ENCODE data around the gene RAB11FIP4. TPM values are rescaled to one million over a fixed set of nuclear protein-coding genes. Genes with fewer than 3 reads are reported as not detected.

RAB11FIP4 gene
- total RNA-seq, 4 donors from 2014 or later = 9.9 to 23.6 (median 16.1) TPM

DNA sequence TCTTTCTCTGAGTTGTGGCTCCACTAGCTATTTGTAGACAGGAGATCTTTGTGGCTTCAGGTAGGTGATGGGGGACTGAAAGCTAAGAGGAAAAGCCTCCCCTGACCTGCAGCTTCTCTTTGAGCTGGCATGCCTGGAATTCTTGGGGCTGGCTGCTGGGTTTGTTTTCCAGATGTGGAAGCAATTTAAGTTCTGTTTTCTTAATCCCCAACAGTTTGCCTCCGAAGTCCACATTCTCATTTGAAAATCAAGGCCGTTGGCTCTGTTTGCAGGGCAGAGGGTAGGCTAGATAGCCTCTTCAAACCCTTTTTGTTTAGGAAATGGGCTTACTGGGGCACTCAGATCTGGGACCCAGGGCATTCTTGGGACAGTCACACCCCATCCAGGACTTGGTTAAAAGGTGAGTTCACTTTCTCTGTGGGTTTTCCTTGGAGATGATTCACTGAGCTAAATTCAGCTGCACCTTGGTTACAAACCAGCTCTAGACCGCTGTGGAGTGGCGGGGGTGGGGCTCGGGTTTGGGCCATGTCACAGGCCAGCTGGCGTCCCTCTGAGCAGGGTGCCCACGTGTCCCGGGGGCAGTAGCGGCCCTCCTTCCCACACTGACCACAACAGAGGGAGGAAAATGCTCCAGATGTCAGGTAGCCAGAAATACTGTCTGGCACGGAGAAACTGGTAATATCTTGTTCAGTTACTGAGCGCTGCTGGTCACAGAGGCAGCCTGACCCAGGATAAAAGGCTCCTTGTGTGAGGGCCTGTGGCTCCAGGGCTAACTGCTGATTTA is 108.5 kb downstream of the RAB11FIP4 start:
- no peak for TF ChIP-seq CTCF (IDR thresholded peaks at IDR 0.05)
- TF ChIP-seq POLR2A (IDR thresholded peaks at IDR 0.05) = no peak
- 52 to 70% methylated on average over 2 to 5 of the region's 11 CpGs for WGBS, 2 donors
- intact Hi-C loops (cut with DNase I) = no loop called here
- Histone ChIP-seq H3K9me3 (no peaks in the 10 kb centered on the region), H3K27ac (peak overlapping the region in 1 of 4 donors; percentile 21), H3K4me3 (no peak overlapping the region), H3K36me3 (no peaks in the 10 kb centered on the region), H3K4me1 (peaks cover under 1 to 33% (median 2%) of the 10 kb centered on the region in 3 donors), H3K27me3 (no peaks in the 10 kb centered on the region)
- DNase-seq = no peak

DNA sequence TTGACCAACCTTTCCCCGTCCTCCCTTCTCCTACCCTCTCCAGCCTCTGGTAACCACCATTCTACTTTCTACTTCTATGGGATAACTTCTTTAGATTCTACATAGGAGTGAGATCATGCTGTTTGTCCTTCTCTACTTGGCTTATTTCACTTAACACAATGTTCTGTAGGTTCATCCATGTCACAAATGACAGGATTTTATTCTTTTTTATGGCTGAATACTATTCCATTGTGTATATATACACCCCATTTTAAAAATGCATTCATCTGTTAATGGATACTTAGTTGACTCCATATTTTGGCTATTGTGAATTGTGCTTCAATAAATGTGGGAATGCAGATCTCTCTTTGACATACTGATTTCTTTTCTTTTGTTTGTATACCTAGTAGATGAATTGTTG is 115.0 kb downstream of the RAB11FIP4 start:
- no peak for DNase-seq
- H3K4me1 ChIP-seq = peaks cover 0 to 34% (median 9%) of the 10 kb centered on the region in 3 donors
- intact Hi-C loops (cut with DNase I) = no loop called here
- H3K4me3 ChIP-seq = no peak overlapping the region
- no peaks in the 10 kb centered on the region for H3K9me3 ChIP-seq
- no peaks in the 10 kb centered on the region for H3K36me3 ChIP-seq
- WGBS, 2 donors = 90 to 100% methylated on average over 1 of the region's 1 CpG
- TF ChIP-seq POLR2A (IDR thresholded peaks at IDR 0.05) (no peak), CTCF (IDR thresholded peaks at IDR 0.05) (no peak)
- H3K27ac ChIP-seq = no peak overlapping the region
- no peaks in the 10 kb centered on the region for H3K27me3 ChIP-seq

GRCh38 chr17:31508288-31509094 is 117.0 kb downstream of the RAB11FIP4 start:
- intact Hi-C loops (cut with DNase I) = no loop called here

GRCh38 chr17:31509095-31509804 is 117.8 kb downstream of the RAB11FIP4 start:
- Histone ChIP-seq H3K27me3 (no peaks in the 10 kb centered on the region), H3K4me1 (peaks cover 0 to 38% (median 9%) of the 10 kb centered on the region in 3 donors), H3K9me3 (no peaks in the 10 kb centered on the region), H3K4me3 (peak overlapping the region in 1 of 4 donors; percentile 33), H3K27ac (peak overlapping the region in 2 of 4 donors; percentile 50 to 77), H3K36me3 (no peaks in the 10 kb centered on the region)
- intact Hi-C loops (cut with DNase I) = no loop called here
- TF ChIP-seq POLR2A (IDR thresholded peaks at IDR 0.05) = no peak
- TF ChIP-seq CTCF (IDR thresholded peaks at IDR 0.05) = no peak
- 45 to 64% methylated on average over 7 to 8 of the region's 13 CpGs for WGBS, 2 donors
- no peak for DNase-seq

More at GRCh38 chr17:31508288-31509094, 117.0 kb downstream of the RAB11FIP4 start:
- Histone ChIP-seq H3K27ac (peak overlapping the region in 3 of 4 donors; percentile 27 to 77 (median 50)), H3K27me3 (no peaks in the 10 kb centered on the region), H3K4me1 (peaks cover 0 to 38% (median 9%) of the 10 kb centered on the region in 3 donors), H3K4me3 (peak overlapping the region in 1 of 4 donors; percentile 33), H3K36me3 (no peaks in the 10 kb centered on the region), H3K9me3 (no peaks in the 10 kb centered on the region)
- TF ChIP-seq POLR2A (IDR thresholded peaks at IDR 0.05) (no peak), CTCF (IDR thresholded peaks at IDR 0.05) (peak in 1 of 6 experiments; percentile 31)
- 37 to 53% methylated on average over 5 to 8 of the region's 13 CpGs for WGBS, 2 donors
- DNase-seq = no peak
